DND-41 (cell line): ENCODE measurements around the gene LSM3.

Experiments
- ATAC-seq: fragments of 200-7000 bp; cut with Tn5 transposase; 3 replicates; pipeline ENCODE4 v1.9.1; 2021; ENCODE audit warnings: low read depth; ENCODE audit not compliant: insufficient read depth
- DNase-seq: peaks from one replicate; pipeline ENCODE4 v3.0.0-alpha.2; 2020
- H2AFZ ChIP-seq: 2 replicates; pipeline ENCODE4 v1.6.0; 2012; ENCODE audit warnings: low read depth, low read length
- H3K27ac ChIP-seq: 2 replicates; pipeline ENCODE4 v1.5.1; 2012; ENCODE audit warnings: low read length, inconsistent platforms
- H3K27me3 ChIP-seq: fragments of 200-600 bp; sonication (generic); 2 replicates; pipeline ENCODE4 v1.6.0; 2012; ENCODE audit warnings: low read length, mild to moderate bottlenecking, inconsistent platforms; ENCODE audit not compliant: insufficient read depth, poor library complexity
- H3K36me3 ChIP-seq: 2 replicates; pipeline ENCODE4 v1.5.1; 2012; ENCODE audit warnings: low read length, inconsistent platforms; ENCODE audit not compliant: insufficient read depth
- H3K4me1 ChIP-seq: 2 replicates; pipeline ENCODE4 v1.5.1; 2012; ENCODE audit warnings: mild to moderate bottlenecking, low read length; ENCODE audit not compliant: insufficient read depth
- H3K4me2 ChIP-seq: 2 replicates; pipeline ENCODE4 v1.6.0; 2012; ENCODE audit warnings: mild to moderate bottlenecking, moderate library complexity, low read length, inconsistent platforms; ENCODE audit not compliant: insufficient read depth
- H3K4me3 ChIP-seq, 2 experiments: fragments of 200-600 bp in 1 of 2; shearing (Covaris generic) in 1 of 2; 2 replicates each; pipeline ENCODE4 v1.5.1; 2012 to 2016; ENCODE audit warnings: inconsistent platforms in 2 of 2, low read length in 2 of 2, mild to moderate bottlenecking in 2 of 2, low read depth in 1 of 2, moderate library complexity in 1 of 2
- H3K79me2 ChIP-seq: 2 replicates; pipeline ENCODE4 v1.6.0; 2012; ENCODE audit warnings: low read length, inconsistent platforms; ENCODE audit not compliant: insufficient read depth
- H3K9ac ChIP-seq: 2 replicates; pipeline ENCODE4 v1.6.0; 2012; ENCODE audit warnings: low read depth, mild to moderate bottlenecking, inconsistent platforms, low read length, moderate library complexity
- H3K9me3 ChIP-seq: 2 replicates; pipeline ENCODE4 v1.5.1; 2012; ENCODE audit warnings: low read length, moderate library complexity, mild to moderate bottlenecking, inconsistent platforms; ENCODE audit not compliant: insufficient read depth, severe bottlenecking
- H4K20me1 ChIP-seq: 2 replicates; pipeline ENCODE4 v1.6.0; 2012; ENCODE audit warnings: low read length; ENCODE audit not compliant: insufficient read depth
- CTCF ChIP-seq: IDR thresholded peaks from 2 replicates; pipeline ENCODE4 v1.5.1; 2012; ENCODE audit warnings: borderline replicate concordance, low read length, moderate library complexity, mild to moderate bottlenecking; ENCODE audit not compliant: poor library complexity, severe bottlenecking; ENCODE audit errors: extremely low read depth
- EZH2 ChIP-seq: IDR thresholded peaks from 3 replicates; pipeline ENCODE4 v1.6.1; 2012; ENCODE audit warnings: borderline replicate concordance, low read depth, mild to moderate bottlenecking, moderate library complexity, low read length, inconsistent platforms; ENCODE audit not compliant: severe bottlenecking

The LSM3 gene

GRCh38 chr3:14156843-14157561, 21.6 kb upstream of the LSM3 start:
- no peaks in the 10 kb centered on the region for H4K20me1 ChIP-seq
- ATAC-seq (no peak), DNase-seq (no peak)
- no peak overlapping the region for H3K9ac ChIP-seq
- H3K79me2 ChIP-seq = no peaks in the 10 kb centered on the region
- H3K4me3 ChIP-seq = no peak overlapping the region
- H3K4me1 ChIP-seq = no peaks in the 10 kb centered on the region
- TF ChIP-seq EZH2 = no peak
- TF ChIP-seq CTCF = no peak
- no peak overlapping the region for H3K4me2 ChIP-seq
- H3K27me3 ChIP-seq = no peaks in the 10 kb centered on the region
- H2AFZ ChIP-seq = no peak overlapping the region
- peaks cover 7% of the 10 kb centered on the region for H3K9me3 ChIP-seq
- H3K36me3 ChIP-seq = peaks cover 84% of the 10 kb centered on the region
- no peak overlapping the region for H3K27ac ChIP-seq

GRCh38 chr3:14157951-14158350, 20.7 kb upstream of the LSM3 start:
- Histone ChIP-seq H3K4me1 (no peaks in the 10 kb centered on the region), H3K36me3 (peaks cover 84% of the 10 kb centered on the region), H3K4me3 (no peak overlapping the region), H3K79me2 (no peaks in the 10 kb centered on the region), H3K4me2 (no peak overlapping the region), H4K20me1 (no peaks in the 10 kb centered on the region), H3K27me3 (no peaks in the 10 kb centered on the region), H2AFZ (no peak overlapping the region), H3K9ac (no peak overlapping the region), H3K9me3 (peaks cover 7% of the 10 kb centered on the region), H3K27ac (no peak overlapping the region)
- no peak for DNase-seq
- TF ChIP-seq CTCF (no peak), EZH2 (no peak)
- ATAC-seq = no peak

- ATAC-seq = no peak
- peaks cover 85% of the 10 kb centered on the region for H3K36me3 ChIP-seq
Measured at GRCh38 chr3:14158370-14158769, 20.2 kb upstream of the LSM3 start.

More at GRCh38 chr3:14158370-14158769, 20.2 kb upstream of the LSM3 start:
- Histone ChIP-seq H3K9ac (no peak overlapping the region), H3K27me3 (no peaks in the 10 kb centered on the region), H3K4me1 (no peaks in the 10 kb centered on the region), H3K4me3 (no peak overlapping the region), H3K4me2 (no peak overlapping the region), H2AFZ (no peak overlapping the region), H4K20me1 (no peaks in the 10 kb centered on the region), H3K79me2 (no peaks in the 10 kb centered on the region), H3K27ac (no peak overlapping the region), H3K9me3 (peaks cover 7% of the 10 kb centered on the region)
- DNase-seq = no peak
- no peak for TF ChIP-seq CTCF
- TF ChIP-seq EZH2 = no peak
